Germinal center (tissue), 1 donor: Measurements from ENCODE around the gene LIF.
A peak's percentile ranks its signal among the peaks of the same experiment; 100 is the strongest.
"Not testable (repeated sequence)": the region's sequence is repeated elsewhere in the genome, so short reads cannot be mapped to it uniquely, and the experiment has no call there.

ENCODE experiments used
- DNase-seq: peaks from one replicate; pipeline ENCODE4 v3.0.0; 2012; ENCODE audit warnings: mixed read lengths, low spot score

Gene LIF

GRCh38 chr22:30241576-30242371 lies 4.8 kb downstream of the LIF start:
- DNase-seq: no peak

- peak; percentile 61 for DNase-seq
Measured at GRCh38 chr22:30240541-30241417, 5.8 kb downstream of the LIF start.

- DNase-seq: no peak
Measured at GRCh38 chr22:30239488-30240405, 6.8 kb downstream of the LIF start.

GRCh38 chr22:30238661-30239487 lies 7.7 kb downstream of the LIF start:
- no peak for DNase-seq

GRCh38 chr22:30238136-30238535 lies 8.4 kb downstream of the LIF start:
- no peak for DNase-seq

- no peak for DNase-seq
Measured at GRCh38 chr22:30236875-30237274, 9.7 kb downstream of the LIF start.

GRCh38 chr22:30235687-30236170 lies 10.8 kb downstream of the LIF start:
- no peak for DNase-seq

GRCh38 chr22:30234786-30235470 lies 11.6 kb downstream of the LIF start:
- DNase-seq: no peak

GRCh38 chr22:30234325-30234724 lies 12.2 kb downstream of the LIF start:
- not testable (repeated sequence) for DNase-seq

- no peak for DNase-seq
Measured at GRCh38 chr22:30233582-30233981, 13.0 kb downstream of the LIF start.

- DNase-seq: no peak
Measured at GRCh38 chr22:30232716-30233218, 13.8 kb downstream of the LIF start.

- no peak for DNase-seq
Measured at GRCh38 chr22:30230787-30231461, 15.6 kb downstream of the LIF start.

- no peak for DNase-seq
Measured at GRCh38 chr22:30230330-30230729, 16.2 kb downstream of the LIF start.

- DNase-seq: no peak
Measured at GRCh38 chr22:30228509-30229359, 17.8 kb downstream of the LIF start.

GRCh38 chr22:30227438-30228228 lies 18.9 kb downstream of the LIF start:
- DNase-seq: no peak

GRCh38 chr22:30226192-30226832 lies 20.2 kb downstream of the LIF start:
- DNase-seq: no peak

GRCh38 chr22:30225220-30225927 lies 21.2 kb downstream of the LIF start:
- DNase-seq: no peak
